ENCODE results near the gene HTRA3. TPM values are rescaled to one million over a fixed set of nuclear protein-coding genes. Genes with fewer than 3 reads are reported as not detected.
A peak's percentile ranks its signal among the peaks of the same experiment; 100 is the strongest.
"Not testable (repeated sequence)": the region's sequence is repeated elsewhere in the genome, so short reads cannot be mapped to it uniquely, and the experiment has no call there.

The HTRA3 gene
- total RNA-seq, 2 donors from 2014 or later = 52.6 to 55.5 TPM

- Histone ChIP-seq H3K36me3 (no peaks in the 10 kb centered on the region), H3K4me1 (ENCODE audit: control insufficient read depth in 1 of 2, low read depth in 2 of 2) (peaks cover 2 to 41% of the 10 kb centered on the region in 2 donors), H3K9me3 (no peaks in the 10 kb centered on the region), H3K4me3 (no peak overlapping the region), H3K27me3 (replicated peaks; ENCODE audit: insufficient read depth) (no peaks in the 10 kb centered on the region), H3K27ac (peak overlapping the region; percentile 40 to 54)
- peak; percentile 54 for ATAC-seq (ENCODE audit: insufficient number of reproducible peaks, low FRiP score, low read depth)
- no peak for DNase-seq (ENCODE audit: low spot score)
- no peak for TF ChIP-seq CTCF (IDR thresholded peaks at IDR 0.05)
Measured at GRCh38 chr4:8340781-8341241, 71.3 kb downstream of the HTRA3 start.

- H3K4me3 ChIP-seq; H3K27me3 ChIP-seq (replicated peaks; ENCODE audit: insufficient read depth); H3K36me3 ChIP-seq; ATAC-seq (ENCODE audit: insufficient number of reproducible peaks, low FRiP score, low read depth); H3K9me3 ChIP-seq; DNase-seq (ENCODE audit: low spot score): not testable (repeated sequence)
- peak overlapping the region in 1 of 2 donors; percentile 54 for H3K27ac ChIP-seq
- peaks cover 2 to 45% of the 10 kb centered on the region in 2 donors for H3K4me1 ChIP-seq (ENCODE audit: control insufficient read depth in 1 of 2, low read depth in 2 of 2)
Measured at GRCh38 chr4:8341281-8341680, 71.7 kb downstream of the HTRA3 start.

- no peak overlapping the region for H3K4me3 ChIP-seq
- ATAC-seq (ENCODE audit: insufficient number of reproducible peaks, low FRiP score, low read depth) = no peak
- H3K27ac ChIP-seq = peak overlapping the region in 1 of 2 donors; percentile 54
- H3K36me3 ChIP-seq = no peaks in the 10 kb centered on the region
- DNase-seq (ENCODE audit: low spot score) = no peak
- no peaks in the 10 kb centered on the region for H3K27me3 ChIP-seq (replicated peaks; ENCODE audit: insufficient read depth)
- H3K4me1 ChIP-seq (ENCODE audit: control insufficient read depth in 1 of 2, low read depth in 2 of 2) = peaks cover 3 to 50% of the 10 kb centered on the region in 2 donors
- no peaks in the 10 kb centered on the region for H3K9me3 ChIP-seq
- no peak for TF ChIP-seq CTCF (IDR thresholded peaks at IDR 0.05)
Measured at GRCh38 chr4:8341691-8342090, 72.1 kb downstream of the HTRA3 start.

GRCh38 chr4:8342651-8343261 lies 73.2 kb downstream of the HTRA3 start:
- Histone ChIP-seq H3K4me1 (ENCODE audit: control insufficient read depth in 1 of 2, low read depth in 2 of 2) (peaks cover 6 to 56% of the 10 kb centered on the region in 2 donors), H3K9me3 (no peaks in the 10 kb centered on the region), H3K36me3 (no peaks in the 10 kb centered on the region), H3K27me3 (replicated peaks; ENCODE audit: insufficient read depth) (no peaks in the 10 kb centered on the region), H3K27ac (no peak overlapping the region), H3K4me3 (no peak overlapping the region)
- ATAC-seq (ENCODE audit: insufficient number of reproducible peaks, low FRiP score, low read depth) (no peak), DNase-seq (ENCODE audit: low spot score) (no peak)
- no peak for TF ChIP-seq CTCF (IDR thresholded peaks at IDR 0.05)

GRCh38 chr4:8343262-8343966 lies 73.9 kb downstream of the HTRA3 start:
- DNase-seq (ENCODE audit: low spot score) (no peak), ATAC-seq (ENCODE audit: insufficient number of reproducible peaks, low FRiP score, low read depth) (no peak)
- no peak overlapping the region for H3K4me3 ChIP-seq
- peaks cover 5 to 53% of the 10 kb centered on the region in 2 donors for H3K4me1 ChIP-seq (ENCODE audit: control insufficient read depth in 1 of 2, low read depth in 2 of 2)
- no peak overlapping the region for H3K27ac ChIP-seq
- H3K9me3 ChIP-seq = no peaks in the 10 kb centered on the region
- H3K36me3 ChIP-seq = no peaks in the 10 kb centered on the region
- no peaks in the 10 kb centered on the region for H3K27me3 ChIP-seq (replicated peaks; ENCODE audit: insufficient read depth)
- no peak for TF ChIP-seq CTCF (IDR thresholded peaks at IDR 0.05)

Data from thoracic aorta (tissue), 2 donors.